Ovary (tissue), 3 donors: ENCODE data around the gene GPR78.

Source experiments
- EP300 ChIP-seq: sonication (generic); formaldehyde crosslinking; IDR thresholded peaks from one replicate; pipeline ENCODE4 v1.6.1; 2017; ENCODE audit warnings: antibody characterized with exemption
- POLR2A ChIP-seq: fragments of 450-650 bp; IDR thresholded peaks from one replicate; pipeline ENCODE4 v1.6.1; 2017; ENCODE audit warnings: antibody characterized with exemption, mild to moderate bottlenecking, moderate library complexity
- TF ChIP-seq, protein P1 (sequence below), 3 donors: fragments of 450-650 bp in 2 of 3; fragments of 200-600 bp in 1 of 3; IDR thresholded peaks; one replicate each; pipeline versions ENCODE4 v1.5.1 to v1.8.0; 2016 to 2022; ENCODE audit warnings: antibody characterized with exemption in 3 of 3, mild to moderate bottlenecking in 1 of 3
- donor health status: DM: no; HTN: no; CAD: no.

DNA sequence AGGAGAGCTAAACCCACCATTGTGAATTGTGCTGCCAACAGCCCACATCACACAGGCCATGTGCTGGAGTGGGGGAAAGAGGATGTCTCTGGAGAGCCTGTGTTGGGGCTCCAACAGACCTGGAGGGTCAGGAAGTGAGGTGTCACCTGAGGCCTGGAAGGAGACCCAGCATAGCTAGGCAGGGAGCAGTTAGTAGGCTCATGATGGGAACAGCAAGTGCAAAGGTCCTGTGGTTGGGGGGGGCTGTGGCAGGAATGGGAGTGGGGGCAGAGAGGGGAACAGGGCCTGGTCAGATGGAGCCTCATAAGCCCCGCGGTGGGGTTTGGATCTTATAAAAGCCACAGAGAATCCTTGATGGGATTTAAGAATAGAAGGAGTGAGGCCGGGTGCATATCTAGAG, 35.9 kb upstream of the GPR78 start:
- TF ChIP-seq, protein P1, sequence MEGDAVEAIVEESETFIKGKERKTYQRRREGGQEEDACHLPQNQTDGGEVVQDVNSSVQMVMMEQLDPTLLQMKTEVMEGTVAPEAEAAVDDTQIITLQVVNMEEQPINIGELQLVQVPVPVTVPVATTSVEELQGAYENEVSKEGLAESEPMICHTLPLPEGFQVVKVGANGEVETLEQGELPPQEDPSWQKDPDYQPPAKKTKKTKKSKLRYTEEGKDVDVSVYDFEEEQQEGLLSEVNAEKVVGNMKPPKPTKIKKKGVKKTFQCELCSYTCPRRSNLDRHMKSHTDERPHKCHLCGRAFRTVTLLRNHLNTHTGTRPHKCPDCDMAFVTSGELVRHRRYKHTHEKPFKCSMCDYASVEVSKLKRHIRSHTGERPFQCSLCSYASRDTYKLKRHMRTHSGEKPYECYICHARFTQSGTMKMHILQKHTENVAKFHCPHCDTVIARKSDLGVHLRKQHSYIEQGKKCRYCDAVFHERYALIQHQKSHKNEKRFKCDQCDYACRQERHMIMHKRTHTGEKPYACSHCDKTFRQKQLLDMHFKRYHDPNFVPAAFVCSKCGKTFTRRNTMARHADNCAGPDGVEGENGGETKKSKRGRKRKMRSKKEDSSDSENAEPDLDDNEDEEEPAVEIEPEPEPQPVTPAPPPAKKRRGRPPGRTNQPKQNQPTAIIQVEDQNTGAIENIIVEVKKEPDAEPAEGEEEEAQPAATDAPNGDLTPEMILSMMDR (IDR thresholded peaks at IDR 0.05), result no peak
- TF ChIP-seq EP300, result no peak
- TF ChIP-seq POLR2A, result no peak
